GM13976 (cell line): ENCODE data around the gene UNC5C.

ENCODE experiments used
- DNase-seq: peaks from one replicate; pipeline ENCODE4 v3.0.0; 2012; ENCODE audit warnings: low spot score
- in situ Hi-C: fragments of 300-500 bp; cut with MboI; formaldehyde crosslinking; loops from one replicate; pipeline ENCODE4 v1.12.0; 2022; ENCODE audit warnings: low sequenced_read_pairs, mixed read lengths, inconsistent platforms; ENCODE audit not compliant: unreplicated experiment
- TF ChIP-seq, protein P1 (sequence below): IDR thresholded peaks from 2 replicates; pipeline ENCODE4 v1.5.1; 2012; ENCODE audit warnings: borderline replicate concordance, mild to moderate bottlenecking; ENCODE audit not compliant: insufficient read depth; ENCODE audit errors: extremely low read depth, missing control alignments, control extremely low read depth

Gene UNC5C

DNA sequence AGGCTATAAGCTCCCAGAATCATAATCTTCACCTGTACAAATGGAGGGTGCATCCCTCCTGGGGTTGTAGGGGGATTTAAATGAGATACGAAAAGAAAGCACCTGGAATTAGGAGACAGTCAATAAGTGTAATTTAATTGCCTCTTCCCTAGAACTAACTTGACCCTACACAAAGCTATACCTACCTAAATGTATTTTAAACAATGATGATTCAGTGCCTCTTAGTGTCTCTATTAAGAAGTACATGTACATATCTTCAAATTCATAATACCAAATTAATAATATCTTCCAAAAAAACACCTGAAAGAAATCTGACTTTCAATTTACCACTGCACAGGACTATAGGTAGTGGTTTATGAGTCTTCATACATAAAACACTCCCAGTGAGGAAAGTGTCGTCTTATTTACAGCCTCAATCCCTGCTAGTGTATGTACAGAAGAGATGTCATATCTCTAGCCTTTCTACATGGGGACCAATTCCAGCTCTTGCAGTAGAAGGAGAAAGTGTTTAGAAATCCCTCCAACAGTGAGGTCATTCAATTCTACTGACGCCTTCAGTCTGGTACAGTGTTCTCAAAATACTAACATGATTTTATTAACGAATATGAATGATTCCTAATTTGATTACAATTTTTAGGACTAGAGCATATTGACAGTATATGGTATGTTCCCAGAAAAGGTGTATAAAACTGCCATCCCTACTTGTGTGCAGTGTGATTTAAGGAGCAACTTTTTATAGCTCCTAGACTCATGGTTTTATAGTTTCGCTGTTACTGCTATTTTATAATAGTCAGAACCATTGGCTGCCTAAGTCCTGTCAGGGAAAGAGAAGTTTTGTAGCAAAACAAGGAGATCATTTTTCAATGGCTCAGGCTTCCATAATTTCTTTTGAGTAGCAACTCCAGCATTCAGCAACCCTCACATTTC, 282.7 kb downstream of the UNC5C start:
- no peak for DNase-seq
- in situ Hi-C loops = no loop called here
- TF ChIP-seq, protein P1, sequence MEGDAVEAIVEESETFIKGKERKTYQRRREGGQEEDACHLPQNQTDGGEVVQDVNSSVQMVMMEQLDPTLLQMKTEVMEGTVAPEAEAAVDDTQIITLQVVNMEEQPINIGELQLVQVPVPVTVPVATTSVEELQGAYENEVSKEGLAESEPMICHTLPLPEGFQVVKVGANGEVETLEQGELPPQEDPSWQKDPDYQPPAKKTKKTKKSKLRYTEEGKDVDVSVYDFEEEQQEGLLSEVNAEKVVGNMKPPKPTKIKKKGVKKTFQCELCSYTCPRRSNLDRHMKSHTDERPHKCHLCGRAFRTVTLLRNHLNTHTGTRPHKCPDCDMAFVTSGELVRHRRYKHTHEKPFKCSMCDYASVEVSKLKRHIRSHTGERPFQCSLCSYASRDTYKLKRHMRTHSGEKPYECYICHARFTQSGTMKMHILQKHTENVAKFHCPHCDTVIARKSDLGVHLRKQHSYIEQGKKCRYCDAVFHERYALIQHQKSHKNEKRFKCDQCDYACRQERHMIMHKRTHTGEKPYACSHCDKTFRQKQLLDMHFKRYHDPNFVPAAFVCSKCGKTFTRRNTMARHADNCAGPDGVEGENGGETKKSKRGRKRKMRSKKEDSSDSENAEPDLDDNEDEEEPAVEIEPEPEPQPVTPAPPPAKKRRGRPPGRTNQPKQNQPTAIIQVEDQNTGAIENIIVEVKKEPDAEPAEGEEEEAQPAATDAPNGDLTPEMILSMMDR = no peak

DNA sequence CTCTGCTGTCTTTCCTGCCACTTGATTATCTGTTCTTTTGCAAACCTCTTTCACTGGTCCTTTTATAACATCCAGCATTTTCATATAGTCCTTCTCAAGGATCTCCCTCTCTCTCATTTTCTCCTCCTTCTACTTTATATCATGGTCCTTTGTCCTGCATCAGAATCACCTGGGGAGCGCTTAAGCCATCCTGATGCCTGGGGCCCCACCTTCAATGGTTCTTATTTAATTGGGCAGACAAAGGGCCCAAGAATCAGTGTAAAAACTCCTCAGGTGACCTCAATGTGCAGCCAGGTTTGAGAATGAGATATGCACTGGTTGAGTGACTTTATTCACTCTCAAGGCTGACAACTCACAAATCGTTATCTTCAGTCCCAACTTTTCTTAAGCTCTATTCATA, 283.9 kb downstream of the UNC5C start:
- in situ Hi-C loops = no loop called here

DNA sequence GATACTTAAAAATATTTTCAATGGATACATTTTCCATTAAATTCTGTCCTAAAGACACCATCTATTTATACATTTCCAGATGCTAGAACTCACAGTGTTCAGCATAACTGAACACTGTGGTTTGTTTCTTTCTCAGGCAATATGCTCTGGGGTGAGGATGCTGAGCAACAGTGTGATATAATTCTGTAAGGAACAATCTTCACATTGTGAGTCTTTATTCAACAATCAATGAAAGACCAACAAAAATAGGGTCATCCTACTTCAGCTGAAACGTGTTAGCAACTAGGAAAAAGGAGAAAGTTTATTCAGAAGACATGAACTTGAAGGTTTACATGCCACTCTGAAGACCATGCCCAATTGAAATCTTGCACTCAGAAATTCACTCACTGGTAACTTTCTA, 284.8 kb downstream of the UNC5C start:
- TF ChIP-seq, protein P1 = no peak
- in situ Hi-C loops = no loop called here
- no peak for DNase-seq

More for the DNA sequence above, 283.9 kb downstream of the UNC5C start:
- TF ChIP-seq, protein P1 = no peak
- DNase-seq = no peak

DNA sequence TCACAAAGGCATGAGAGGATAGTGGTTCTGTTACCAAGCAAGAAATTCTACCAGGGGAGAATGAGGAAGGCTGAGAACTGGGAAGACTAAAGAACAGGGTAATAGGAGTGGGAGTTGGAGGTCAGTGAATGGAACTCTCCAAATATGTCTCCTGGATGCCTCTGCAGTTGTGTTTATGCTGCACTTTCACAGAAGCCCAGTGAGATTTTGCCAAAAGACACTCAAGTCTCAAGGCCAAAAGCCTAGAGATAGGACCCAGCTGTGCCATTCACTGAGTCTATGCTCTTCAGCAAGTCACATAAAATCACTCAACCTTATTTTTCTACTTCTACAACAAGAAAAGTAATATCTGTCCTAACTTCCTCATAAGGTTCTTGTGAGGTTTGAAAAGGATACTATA, 285.4 kb downstream of the UNC5C start:
- in situ Hi-C loops = no loop called here
- TF ChIP-seq, protein P1 = no peak
- DNase-seq = no peak

DNA sequence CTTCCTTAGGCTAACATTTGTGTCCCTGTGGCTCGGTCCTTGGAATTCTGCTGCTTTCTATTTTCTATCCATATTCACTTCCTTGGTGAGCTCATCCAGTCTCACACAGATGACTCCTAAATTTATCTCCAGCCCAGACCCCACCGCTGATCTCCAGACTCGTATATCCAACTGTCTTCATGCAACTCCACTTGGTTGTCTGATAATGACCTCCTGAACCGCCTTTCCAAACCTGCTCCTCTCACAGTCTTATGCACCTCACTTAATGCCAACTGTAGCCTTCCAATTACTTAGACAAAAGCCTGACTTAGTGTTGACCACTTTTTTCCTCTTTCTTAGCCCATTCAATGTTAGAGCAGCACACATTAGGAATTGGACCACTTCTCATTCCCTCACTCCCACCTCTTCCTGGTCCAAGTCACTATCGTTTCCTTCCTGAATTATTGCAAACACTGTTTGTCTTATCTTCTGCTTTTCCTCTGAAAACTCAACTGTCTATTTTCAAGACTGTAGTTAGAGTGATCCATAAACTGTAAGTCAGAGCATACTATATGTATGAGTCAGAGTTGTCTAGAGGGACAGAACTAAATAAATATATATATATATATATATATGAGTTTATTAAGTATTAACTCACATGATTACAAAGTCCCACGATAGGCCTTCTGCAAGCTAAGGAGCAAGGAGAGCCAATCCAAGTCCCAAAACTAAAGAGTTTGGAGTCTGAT, 292.5 kb downstream of the UNC5C start:
- DNase-seq = no peak
- in situ Hi-C loops = no loop called here
- TF ChIP-seq, protein P1 = no peak

DNA sequence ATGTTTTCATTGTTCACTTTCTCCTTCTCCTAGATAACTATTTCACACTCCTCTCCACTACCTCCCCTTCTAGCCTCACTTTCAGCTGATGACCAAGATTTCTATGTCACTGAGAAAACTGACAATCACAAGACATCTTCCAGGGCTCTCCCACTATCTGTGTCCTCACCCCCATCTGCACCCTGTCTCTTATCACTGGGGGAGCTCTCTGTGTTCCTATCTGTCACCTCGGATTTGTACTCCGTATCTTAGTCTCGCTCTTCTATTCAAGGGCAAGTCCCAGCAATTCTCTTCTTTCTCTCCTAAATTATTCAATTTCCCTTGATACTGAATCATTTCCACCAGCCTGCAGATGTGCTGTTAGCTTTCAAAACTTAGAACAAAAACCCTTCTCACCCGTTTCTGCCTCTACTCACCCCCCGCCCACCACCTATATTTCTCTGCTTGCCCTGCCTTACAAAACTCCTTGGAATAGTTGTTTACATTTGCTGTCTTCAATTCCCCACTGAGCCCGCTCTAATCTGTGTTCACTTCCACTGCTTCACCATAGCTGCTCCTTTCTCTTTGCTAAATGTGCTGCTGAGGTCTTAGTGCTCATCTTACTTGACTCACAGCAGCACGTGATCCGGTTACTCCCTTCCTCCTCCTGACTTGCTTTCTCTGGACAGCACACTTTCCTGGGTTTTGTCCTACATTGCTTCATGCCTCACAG, 293.2 kb downstream of the UNC5C start:
- DNase-seq = no peak
- TF ChIP-seq, protein P1 = no peak
- in situ Hi-C loops = no loop called here
